Tibial nerve (tissue), 4 donors: ENCODE data around the gene RBM19. TPM values are rescaled to one million over a fixed set of nuclear protein-coding genes. Genes with fewer than 3 reads are reported as not detected.

Experiments
- DNase-seq, 2 donors: peaks; one replicate each; pipeline ENCODE4 v3.0.0-alpha.2; 2019; ENCODE audit warnings: low spot score in 2 of 2
- H3K27ac ChIP-seq, 4 donors: fragments of 200-600 bp; sonication (generic) in 3 of 4; one replicate each; pipeline ENCODE4 v1.5.1; 2017 to 2019; ENCODE audit warnings: mild to moderate bottlenecking in 1 of 4
- H3K27me3 ChIP-seq, 2 donors: fragments of 200-600 bp; sonication (generic) in 1 of 2; one replicate each; pipeline versions ENCODE4 v1.5.1 to v1.6.0; 2017 to 2019
- H3K36me3 ChIP-seq, 3 donors: fragments of 200-600 bp; sonication (generic); one replicate each; pipeline ENCODE4 v1.5.1; 2018 to 2019
- H3K4me1 ChIP-seq, 4 donors: fragments of 200-600 bp; sonication (generic) in 3 of 4; one replicate each; pipeline ENCODE4 v1.5.1; 2017 to 2019
- H3K4me3 ChIP-seq, 4 donors: fragments of 200-600 bp; sonication (generic) in 3 of 4; one replicate each; pipeline ENCODE4 v1.5.1; 2017 to 2019; ENCODE audit warnings: mild to moderate bottlenecking in 1 of 4, moderate library complexity in 1 of 4
- H3K9me3 ChIP-seq, 4 donors: fragments of 200-600 bp; sonication (generic) in 3 of 4; one replicate each; pipeline ENCODE4 v1.5.1; 2017 to 2019
- CTCF ChIP-seq, 5 experiments: fragments of 200-600 bp in 3 of 5; fragments of 450-650 bp in 2 of 5; sonication (generic) in 3 of 5; IDR thresholded peaks; one replicate each; pipeline ENCODE4 v1.5.1; 2016 to 2019; ENCODE audit warnings: antibody characterized with exemption in 5 of 5, mild to moderate bottlenecking in 3 of 5, moderate library complexity in 2 of 5
- EP300 ChIP-seq, 2 donors: sonication (generic); formaldehyde crosslinking; IDR thresholded peaks; one replicate each; pipeline ENCODE4 v1.6.1; 2017; ENCODE audit warnings: antibody characterized with exemption in 2 of 2, mild to moderate bottlenecking in 1 of 2
- POLR2A ChIP-seq, 2 donors: fragments of 450-650 bp; IDR thresholded peaks; one replicate each; pipeline ENCODE4 v1.6.1; 2017; ENCODE audit warnings: antibody characterized with exemption in 2 of 2, mild to moderate bottlenecking in 2 of 2, moderate library complexity in 2 of 2
- WGBS, 2 donors: methylation state at CpG; one replicate each; pipeline ENCODE4 v1.1.5; 2018; 5-methylcytosine and 5-hydroxymethylcytosine counted together
- total RNA-seq, 4 donors: library from RNA; depleted of rRNA; stranded (reverse); fragments of >200 nt; gene quantifications; one replicate each; pipeline ENCODE4 v1.1.0, GENCODE V29; 2016

RBM19 gene
- total RNA-seq, 4 donors from 2014 or later: 32.0 to 57.9 (median 38.9) TPM

- Histone ChIP-seq H3K9me3 (no peaks in the 10 kb centered on the region), H3K27ac (no peak overlapping the region), H3K27me3 (no peaks in the 10 kb centered on the region), H3K36me3 (peaks cover 0 to 100% (median 28%) of the 10 kb centered on the region in 3 donors), H3K4me3 (no peak overlapping the region), H3K4me1 (no peaks in the 10 kb centered on the region)
- no peak for TF ChIP-seq EP300 (IDR thresholded peaks at IDR 0.05)
- no peak for TF ChIP-seq CTCF (IDR thresholded peaks at IDR 0.05)
- TF ChIP-seq POLR2A (IDR thresholded peaks at IDR 0.05): no peak
- no peak for DNase-seq
- WGBS, 2 donors: 93 to 96% methylated on average over 5 of the region's 5 CpGs
These were observed 46.3 kb downstream of the RBM19 start for GRCh38 chr12:113919791-113920190.

GRCh38 chr12:113918306-113918705 lies 47.8 kb downstream of the RBM19 start:
- no peak for DNase-seq
- WGBS, 2 donors: 86 to 88% methylated on average over 13 of the region's 13 CpGs
- Histone ChIP-seq H3K9me3 (no peaks in the 10 kb centered on the region), H3K27me3 (no peaks in the 10 kb centered on the region), H3K4me3 (no peak overlapping the region), H3K27ac (no peak overlapping the region), H3K36me3 (peaks cover 0 to 100% (median 15%) of the 10 kb centered on the region in 3 donors), H3K4me1 (no peaks in the 10 kb centered on the region)
- TF ChIP-seq CTCF (IDR thresholded peaks at IDR 0.05): no peak
- TF ChIP-seq POLR2A (IDR thresholded peaks at IDR 0.05): no peak
- TF ChIP-seq EP300 (IDR thresholded peaks at IDR 0.05): no peak

- DNase-seq: no peak
- no peaks in the 10 kb centered on the region for H3K9me3 ChIP-seq
- H3K36me3 ChIP-seq: peaks cover 0 to 97% (median 10%) of the 10 kb centered on the region in 3 donors
- H3K27me3 ChIP-seq: no peaks in the 10 kb centered on the region
- H3K27ac ChIP-seq: no peak overlapping the region
- no peaks in the 10 kb centered on the region for H3K4me1 ChIP-seq
- 94 to 97% methylated on average over 5 of the region's 5 CpGs for WGBS, 2 donors
- TF ChIP-seq POLR2A (IDR thresholded peaks at IDR 0.05): no peak
- H3K4me3 ChIP-seq: no peak overlapping the region
These were observed 48.7 kb downstream of the RBM19 start for GRCh38 chr12:113917393-113917792.

GRCh38 chr12:113914806-113915205 lies 51.3 kb downstream of the RBM19 start:
- no peak for TF ChIP-seq CTCF (IDR thresholded peaks at IDR 0.05)
- TF ChIP-seq POLR2A (IDR thresholded peaks at IDR 0.05): no peak
- TF ChIP-seq EP300 (IDR thresholded peaks at IDR 0.05): no peak

GRCh38 chr12:113914176-113914575 lies 51.9 kb downstream of the RBM19 start:
- H3K27me3 ChIP-seq: no peaks in the 10 kb centered on the region
- H3K4me3 ChIP-seq: no peak overlapping the region
- no peaks in the 10 kb centered on the region for H3K4me1 ChIP-seq
- peaks cover 0 to 97% (median 17%) of the 10 kb centered on the region in 3 donors for H3K36me3 ChIP-seq
- no peak for TF ChIP-seq CTCF (IDR thresholded peaks at IDR 0.05)
- TF ChIP-seq POLR2A (IDR thresholded peaks at IDR 0.05): no peak
- TF ChIP-seq EP300 (IDR thresholded peaks at IDR 0.05): no peak
- 90 to 91% methylated on average over 9 to 10 of the region's 10 CpGs for WGBS, 2 donors
- H3K9me3 ChIP-seq: no peaks in the 10 kb centered on the region
- no peak overlapping the region for H3K27ac ChIP-seq
- no peak for DNase-seq

More at GRCh38 chr12:113914806-113915205, 51.3 kb downstream of the RBM19 start:
- Histone ChIP-seq H3K9me3 (no peaks in the 10 kb centered on the region), H3K27me3 (no peaks in the 10 kb centered on the region), H3K27ac (no peak overlapping the region), H3K4me3 (no peak overlapping the region), H3K36me3 (peaks cover 0 to 97% (median 17%) of the 10 kb centered on the region in 3 donors), H3K4me1 (no peaks in the 10 kb centered on the region)
- WGBS, 2 donors: 92 to 95% methylated on average over 13 of the region's 13 CpGs
- DNase-seq: no peak
